Upper lobe of left lung (tissue), 4 donors: ENCODE measurements around the gene KRTAP5-11.
"Not testable (repeated sequence)": the region's sequence is repeated elsewhere in the genome, so short reads cannot be mapped to it uniquely, and the experiment has no call there.

Experiments
- CTCF ChIP-seq, 6 experiments: fragments of 450-650 bp in 4 of 6; fragments of 200-600 bp in 2 of 6; sonication (generic) in 2 of 6; IDR thresholded peaks; one replicate each; pipeline ENCODE4 v1.5.1; 2016 to 2019; ENCODE audit warnings: antibody characterized with exemption in 6 of 6
- EP300 ChIP-seq, 4 donors: sonication (generic); formaldehyde crosslinking; IDR thresholded peaks; one replicate each; pipeline ENCODE4 v1.5.1; 2017; ENCODE audit warnings: antibody characterized with exemption in 4 of 4, control low read depth in 2 of 4
- POLR2A ChIP-seq, 4 donors: fragments of 450-650 bp; IDR thresholded peaks; one replicate each; pipeline ENCODE4 v1.5.1; 2016 to 2017; ENCODE audit warnings: antibody characterized with exemption in 4 of 4, mild to moderate bottlenecking in 2 of 4

DNA sequence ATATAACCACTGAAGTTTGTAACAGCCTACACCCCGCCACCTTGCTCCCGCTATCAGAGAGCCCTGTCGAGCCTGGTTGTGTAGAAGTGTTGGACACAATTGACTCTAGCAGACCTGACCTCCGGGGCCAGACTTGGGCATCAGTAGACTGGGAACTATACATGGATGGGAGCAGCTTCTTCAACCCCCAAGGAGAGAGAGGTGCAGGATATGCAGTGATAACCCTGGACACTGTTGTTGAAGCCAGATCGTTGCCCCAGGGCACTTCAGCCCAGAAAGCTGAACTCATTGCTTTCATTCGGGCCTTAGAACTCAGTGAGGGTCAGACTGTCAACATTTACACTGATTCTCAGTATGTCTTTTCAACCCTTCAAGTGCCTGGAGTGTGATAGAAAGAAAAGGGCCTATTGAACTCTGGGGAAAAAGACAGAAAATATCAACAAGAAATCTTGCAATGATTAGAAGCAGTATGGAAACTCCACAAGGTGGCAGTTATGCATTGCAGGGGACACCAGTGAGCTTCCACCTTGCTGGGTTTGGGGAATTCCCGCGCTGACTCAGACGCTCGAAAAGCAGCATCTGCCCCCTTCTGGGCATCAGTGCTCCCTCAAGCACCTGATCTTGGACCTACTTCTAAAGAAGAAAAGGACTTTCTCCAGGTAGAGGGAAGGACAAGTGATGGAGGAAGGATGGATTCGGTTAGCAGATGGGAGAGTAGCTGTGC is 6.3 kb upstream of the KRTAP5-11 start:
- not testable (repeated sequence) for TF ChIP-seq EP300, POLR2A, CTCF (IDR thresholded peaks at IDR 0.05)
